H1 (cell line): ENCODE measurements around the gene ZNF74. TPM values are rescaled to one million over a fixed set of nuclear protein-coding genes. Genes with fewer than 3 reads are reported as not detected.

Experiments
- CTCF ChIA-PET: fragments of 300-600 bp; sonication (Branson Sonifier 250); formaldehyde crosslinking; loops from one replicate; lab custom pipeline; 2021; ENCODE audit not compliant: partially characterized antibody; lab: Charles Lee
- POLR2A ChIA-PET: fragments of 300-600 bp; sonication (Branson Sonifier 250); formaldehyde crosslinking; loops from one replicate; lab custom pipeline; 2021; ENCODE audit warnings: inconsistent platforms; ENCODE audit not compliant: partially characterized antibody; lab: Charles Lee
- DNase-seq, 2 experiments: peaks; one replicate each; pipeline versions ENCODE4 v3.0.0 to v3.0.0-alpha.2; 2010 to 2022; ENCODE audit warnings: low spot score in 2 of 2, low read depth in 1 of 2, mixed read lengths in 1 of 2
- FAIRE-seq: peaks from 2 replicates; lab custom pipeline; 2011; peaks lifted over from hg19 to GRCh38; lab: Jason Lieb, UNC
- H2AFZ ChIP-seq: 2 replicates; pipeline ENCODE4 v1.8.1; 2012; ENCODE audit warnings: low read length, inconsistent platforms
- H2AK5ac ChIP-seq: 2 replicates; pipeline ENCODE4 v1.6.1; 2013; ENCODE audit warnings: low read depth, low read length
- H2BK120ac ChIP-seq: replicated peaks from 2 replicates; pipeline ENCODE3; 2013; ENCODE audit warnings: low read depth, low read length, inconsistent platforms
- H2BK12ac ChIP-seq: 2 replicates; pipeline ENCODE4 v1.6.1; 2013; ENCODE audit warnings: low read depth, low read length
- H2BK15ac ChIP-seq: 2 replicates; pipeline ENCODE4 v1.6.1; 2013; ENCODE audit warnings: low read length
- H2BK20ac ChIP-seq: 2 replicates; pipeline ENCODE4 v1.6.1; 2013; ENCODE audit warnings: low read length
- H2BK5ac ChIP-seq: 2 replicates; pipeline ENCODE4 v1.6.1; 2013; ENCODE audit warnings: low read depth, low read length
- H3K14ac ChIP-seq: 2 replicates; pipeline ENCODE4 v1.6.1; 2013; ENCODE audit warnings: inconsistent platforms; ENCODE audit not compliant: insufficient read length
- H3K18ac ChIP-seq: 2 replicates; pipeline ENCODE4 v1.6.1; 2013; ENCODE audit warnings: low read length; ENCODE audit errors: extremely low read depth
- H3K23ac ChIP-seq: 2 replicates; pipeline ENCODE4 v1.6.1; 2013; ENCODE audit warnings: inconsistent platforms; ENCODE audit not compliant: insufficient read length
- H3K23me2 ChIP-seq: 2 replicates; pipeline ENCODE4 v1.6.1; 2013; ENCODE audit warnings: low read depth, low read length
- H3K27ac ChIP-seq: 2 replicates; pipeline ENCODE4 v1.6.1; 2011; ENCODE audit warnings: low read depth, low read length, inconsistent platforms
- H3K27me3 ChIP-seq, 4 experiments: replicated peaks in 1 of 4; 1 replicate in 1 of 4; 2 replicates in 3 of 4; pipeline versions ENCODE4 v1.6.1 to v1.8.1; 2011 to 2013; ENCODE audit warnings: low read length in 3 of 4, mild to moderate bottlenecking in 3 of 4, inconsistent platforms in 2 of 4, mixed read lengths in 2 of 4, moderate library complexity in 1 of 4; ENCODE audit not compliant: control insufficient read depth in 3 of 4, insufficient read depth in 3 of 4; ENCODE audit errors: extremely low read depth in 1 of 4
- H3K36me3 ChIP-seq, 4 experiments: 2 replicates each; pipeline versions ENCODE4 v1.6.1 to v1.8.1; 2011 to 2013; ENCODE audit warnings: mild to moderate bottlenecking in 4 of 4, low read length in 3 of 4, moderate library complexity in 2 of 4, control low read depth in 1 of 4, inconsistent platforms in 1 of 4; ENCODE audit not compliant: insufficient read depth in 4 of 4, control insufficient read depth in 2 of 4
- H3K4ac ChIP-seq: replicated peaks from 2 replicates; pipeline ENCODE3; 2013; ENCODE audit warnings: low read length, low read depth, mixed read lengths, inconsistent platforms; ENCODE audit not compliant: insufficient read length
- H3K4me1 ChIP-seq, 4 experiments: replicated peaks in 1 of 4; 1 replicate in 1 of 4; 2 replicates in 3 of 4; pipeline versions ENCODE4 v1.6.1 to v1.8.1; 2011 to 2013; ENCODE audit warnings: low read length in 3 of 4, inconsistent platforms in 2 of 4, mixed read lengths in 1 of 4; ENCODE audit not compliant: insufficient read depth in 4 of 4, control insufficient read depth in 3 of 4
- H3K4me2 ChIP-seq, 2 experiments: 2 replicates each; pipeline versions ENCODE4 v1.6.1 to v1.8.1; 2011 to 2013; ENCODE audit warnings: low read depth in 2 of 2, low read length in 2 of 2, control low read depth in 1 of 2, inconsistent platforms in 1 of 2, mild to moderate bottlenecking in 1 of 2; ENCODE audit not compliant: insufficient read depth in 1 of 2
- H3K4me3 ChIP-seq, 4 experiments: fragments of 200-600, 300-600 bp in 1 of 4; sonication (generic), shearing (Covaris generic), sonication (Bioruptor Twin) in 1 of 4; 2 replicates each; pipeline versions ENCODE4 v1.5.1 to v1.8.1; 2011 to 2016; ENCODE audit warnings: low read length in 4 of 4, low read depth in 3 of 4, control low read depth in 2 of 4, inconsistent platforms in 2 of 4, mild to moderate bottlenecking in 2 of 4, mixed read lengths in 1 of 4, moderate library complexity in 1 of 4; ENCODE audit not compliant: insufficient read depth in 2 of 4; ENCODE audit errors: extremely low read depth in 1 of 4
- H3K56ac ChIP-seq: replicated peaks from 2 replicates; pipeline ENCODE3; 2013; ENCODE audit warnings: low read depth, mild to moderate bottlenecking, mixed read lengths, low read length, inconsistent platforms; ENCODE audit not compliant: insufficient read length
- H3K79me1 ChIP-seq: 2 replicates; pipeline ENCODE4 v1.6.1; 2013; ENCODE audit warnings: low read depth, low read length, control low read depth
- H3K79me2 ChIP-seq, 2 experiments: 2 replicates each; pipeline versions ENCODE4 v1.6.1 to v1.8.1; 2012 to 2013; ENCODE audit warnings: low read length in 2 of 2, mild to moderate bottlenecking in 2 of 2, inconsistent platforms in 1 of 2; ENCODE audit not compliant: insufficient read depth in 2 of 2, control insufficient read depth in 1 of 2
- H3K9ac ChIP-seq, 4 experiments: replicated peaks in 1 of 4; 1 replicate in 1 of 4; 2 replicates in 3 of 4; pipeline versions ENCODE4 v1.6.1 to v1.8.1; 2011 to 2013; ENCODE audit warnings: low read depth in 3 of 4, low read length in 3 of 4, control low read depth in 2 of 4, mild to moderate bottlenecking in 2 of 4, moderate library complexity in 2 of 4, inconsistent platforms in 1 of 4; ENCODE audit errors: extremely low read depth in 1 of 4
- H3K9me3 ChIP-seq, 2 experiments: 2 replicates each; pipeline versions ENCODE4 v1.6.1 to v1.8.1; 2012 to 2013; ENCODE audit warnings: mild to moderate bottlenecking in 2 of 2, moderate library complexity in 2 of 2, control low read depth in 1 of 2, inconsistent platforms in 1 of 2, low read depth in 1 of 2, low read length in 1 of 2, mixed read lengths in 1 of 2; ENCODE audit not compliant: insufficient read depth in 2 of 2
- H4K20me1 ChIP-seq, 2 experiments: replicated peaks in 1 of 2; 2 replicates each; pipeline versions ENCODE3 to v1.8.1; 2011 to 2013; ENCODE audit warnings: inconsistent platforms in 2 of 2, low read length in 2 of 2, mild to moderate bottlenecking in 1 of 2; ENCODE audit not compliant: insufficient read depth in 2 of 2, control insufficient read depth in 1 of 2
- H4K5ac ChIP-seq: 2 replicates; pipeline ENCODE4 v1.6.1; 2013; ENCODE audit warnings: low read length, low read depth, mixed read lengths, inconsistent platforms; ENCODE audit not compliant: insufficient read length
- H4K8ac ChIP-seq: 2 replicates; pipeline ENCODE4 v1.8.0; 2013; ENCODE audit warnings: mild to moderate bottlenecking, moderate library complexity, low read length, inconsistent platforms; ENCODE audit not compliant: insufficient read depth; ENCODE audit errors: extremely low read depth
- H4K91ac ChIP-seq: replicated peaks from 2 replicates; pipeline ENCODE3; 2013; ENCODE audit warnings: low read length, mixed read lengths, inconsistent platforms; ENCODE audit not compliant: insufficient read length
- ATF3 ChIP-seq: IDR thresholded peaks from 2 replicates; pipeline ENCODE4 v1.6.1; 2011; ENCODE audit warnings: low read depth, mild to moderate bottlenecking, low read length; ENCODE audit not compliant: insufficient read depth
- BRCA1 ChIP-seq: IDR thresholded peaks from 2 replicates; pipeline ENCODE4 v1.6.1; 2012; ENCODE audit warnings: low read depth, low read length, improper control_type of control experiment
- CHD2 ChIP-seq: IDR thresholded peaks from 2 replicates; pipeline ENCODE4 v1.6.1; 2012; ENCODE audit warnings: low read length, improper control_type of control experiment
- HDAC6 ChIP-seq: IDR thresholded peaks from one replicate; pipeline ENCODE4 v1.7.1; 2012; ENCODE audit warnings: low read depth, mild to moderate bottlenecking, inconsistent platforms, low read length, moderate library complexity
- MAFK ChIP-seq: IDR thresholded peaks from 2 replicates; pipeline ENCODE4 v1.6.1; 2012; ENCODE audit warnings: low read depth, mild to moderate bottlenecking, improper control_type of control experiment, low read length
- RXRA ChIP-seq: IDR thresholded peaks from 2 replicates; pipeline ENCODE4 v1.6.1; 2011; ENCODE audit warnings: low read depth, mild to moderate bottlenecking, low read length, moderate library complexity; ENCODE audit not compliant: insufficient read depth
- SAP30 ChIP-seq: fragments of 300-600 bp; sonication (generic); IDR thresholded peaks from 2 replicates; pipeline ENCODE4 v1.7.1; 2012; ENCODE audit warnings: low read length, moderate library complexity, mild to moderate bottlenecking, inconsistent platforms; ENCODE audit not compliant: insufficient read depth, insufficient replicate concordance
- SIN3A ChIP-seq, 2 experiments: IDR thresholded peaks in 1 of 2; conservative IDR thresholded peaks in 1 of 2; 2 replicates each; pipeline ENCODE4 v1.6.1; 2011 to 2012; ENCODE audit warnings: low read length in 2 of 2, improper control_type of control experiment in 1 of 2, low read depth in 1 of 2, mild to moderate bottlenecking in 1 of 2
- SUZ12 ChIP-seq: fragments of 200-600 bp; sonication (generic); IDR thresholded peaks from 2 replicates; pipeline ENCODE4 v1.6.1; 2012; ENCODE audit warnings: mild to moderate bottlenecking, inconsistent platforms, low read length, moderate library complexity, mixed read lengths
- TAF1 ChIP-seq: IDR thresholded peaks from 2 replicates; pipeline ENCODE4 v1.6.1; 2011; ENCODE audit warnings: mild to moderate bottlenecking, low read depth, low read length
- TCF12 ChIP-seq: IDR thresholded peaks from 2 replicates; pipeline ENCODE4 v1.6.1; 2011; ENCODE audit warnings: low read depth, mild to moderate bottlenecking, low read length
- YY1 ChIP-seq: IDR thresholded peaks from 2 replicates; pipeline ENCODE4 v1.6.1; 2011; ENCODE audit warnings: low read depth, mild to moderate bottlenecking, low read length
- WGBS, 2 experiments: shearing (Covaris generic) in 1 of 2; methylation state at CpG; one replicate each; pipeline versions ENCODE4 v1.1.6 to v1.1.7; 2013 to 2015; ENCODE audit warnings: low lambda C conversion rate in 2 of 2, mixed read lengths in 2 of 2, inconsistent platforms in 1 of 2, low coverage in 1 of 2, missing lambda C conversion rate in 1 of 2; ENCODE audit not compliant: insufficient replicate concordance in 2 of 2, insufficient coverage in 1 of 2, insufficient read length in 1 of 2; ENCODE audit errors: extremely low coverage in 1 of 2, missing lambda C conversion rate in 1 of 2; 5-methylcytosine and 5-hydroxymethylcytosine counted together
- polyA plus RNA-seq, 7 experiments: library from polyadenylated mRNA; depleted of rRNA in 3 of 7; stranded (reverse) in 5 of 7; unstranded in 2 of 7; fragments of >200 nt in 5 of 7; fragments of 200-250 nt in 2 of 7; gene quantifications; 1 replicate in 5 of 7; 2 replicates in 1 of 7; 4 replicates in 1 of 7; pipeline versions ENCODE4 v1.2.1 to v1.2.3, GENCODE V29; 2011 to 2013; ENCODE audit warnings: missing spikeins in 2 of 7, mixed read lengths in 2 of 7
- total RNA-seq: library from RNA; stranded (reverse); fragmentation: NEBNext Ultra II Directional; extraction: Animal tissue kit (Norgen Biotek cat#: 25700); gene quantifications from 2 replicates; pipeline ENCODE4 v1.2.1, GENCODE V29; 2021

Gene ZNF74
- total and polyA plus RNA-seq, 2 of the 8 experiments (the other 6 are each of a cell fraction or from before 2014, with no cell fraction given) = 29.7 to 45.7 TPM

- H3K9me3 ChIP-seq = no peaks in the 10 kb centered on the region
- 35% methylated on average over 37 of the region's 42 CpGs; no CpG with 5 or more reads in 1 of the 2 experiments for WGBS, 2 experiments
- no peaks in the 10 kb centered on the region for H3K79me2 ChIP-seq
- peaks cover 2% of the 10 kb centered on the region; the same call in 1 of the 2 replicates for H3K23me2 ChIP-seq
- H3K4ac ChIP-seq = no peak overlapping the region
- no peaks in the 10 kb centered on the region for H3K36me3 ChIP-seq
- POLR2A ChIA-PET = interaction anchor here (1.5 kb wide), 1 partner anchor 39 kb away, joined by 4 read pairs; no protein-coding TSS in a partner anchor
- H3K23ac ChIP-seq = no peak overlapping the region
- H2AK5ac ChIP-seq = no peak overlapping the region
- no peaks in the 10 kb centered on the region for H3K4me1 ChIP-seq
- peaks cover 0 to 4% of the 10 kb centered on the region in 2 experiments for H4K20me1 ChIP-seq
- no peak overlapping the region for H3K9ac ChIP-seq
- H4K8ac ChIP-seq = peak overlapping the region; percentile 64; the same call in 1 of the 2 replicates
- H2BK120ac ChIP-seq = peak overlapping the region; percentile 43
- no peak overlapping the region for H3K56ac ChIP-seq
- no peaks in the 10 kb centered on the region for H3K79me1 ChIP-seq
- CTCF ChIA-PET = interaction anchor here (0.5 to 3.4 kb wide), 29 partner anchors 10 to 355 kb away, joined by 3 to 47 read pairs (median 4); partner anchors contain the start of gene SERPIND1
- H2AFZ ChIP-seq = peak overlapping the region; percentile 10; the same call in 1 of the 2 replicates
- H3K27me3 ChIP-seq = no peaks in the 10 kb centered on the region
- H3K27ac ChIP-seq = no peak overlapping the region
- H4K91ac ChIP-seq = no peak overlapping the region
- no peak overlapping the region for H3K18ac ChIP-seq
- H3K4me3 ChIP-seq = peak overlapping the region in 3 of 4 experiments; percentile 32 to 51 (median 37); a peak in 6 of 8 replicates
- H2BK15ac ChIP-seq = no peak overlapping the region
- no peak overlapping the region for H3K14ac ChIP-seq
- H2BK12ac ChIP-seq = peak overlapping the region; percentile 90; the same call in 1 of the 2 replicates
- peak overlapping the region in 1 of 2 experiments; percentile 64; a peak in 3 of 4 replicates for H3K4me2 ChIP-seq
- FAIRE-seq (no peak), DNase-seq (peak in 1 of 2 experiments; percentile 87)
- H2BK20ac ChIP-seq = no peak overlapping the region
- no peak overlapping the region for H4K5ac ChIP-seq
- peak overlapping the region; percentile 39; the same call in 1 of the 2 replicates for H2BK5ac ChIP-seq
- no peak for TF ChIP-seq MAFK
- no peak for TF ChIP-seq SUZ12
- TF ChIP-seq CHD2 = no peak
- no peak for TF ChIP-seq YY1
- TF ChIP-seq HDAC6 = no peak
- no peak for TF ChIP-seq RXRA
- no peak for TF ChIP-seq TAF1
- TF ChIP-seq ATF3 = no peak
- TF ChIP-seq TCF12 = 0 out of 2 replicates have a peak, but pooled peaks have one; percentile 13
- TF ChIP-seq SAP30 = no peak
- 0 out of 4 replicates have a peak, but pooled peaks of 1 of the 2 experiments have one; percentile 22 for TF ChIP-seq SIN3A (conservative IDR thresholded peaks at IDR 0.05 in 1 of 2, IDR thresholded peaks at IDR 0.05 in 1 of 2; ENCODE audit: low read depth in 1 of 2, low read length in 2 of 2)
- TF ChIP-seq BRCA1 = no peak
Observed at GRCh38 chr22:20418211-20418788, 24.3 kb downstream of the ZNF74 start.
